GM18526 (cell line): Measurements from ENCODE around the gene ARHGAP1.

Experiments used
- POLR2A ChIP-seq: IDR thresholded peaks from 3 replicates; pipeline ENCODE4 v1.6.1; 2011; ENCODE audit not compliant: insufficient read length; ENCODE audit errors: extremely low read depth

Gene ARHGAP1

GRCh38 chr11:46706886-46707285 lies 6.5 kb upstream of the ARHGAP1 start:
- TF ChIP-seq POLR2A = no peak

GRCh38 chr11:46705070-46705688 lies 4.8 kb upstream of the ARHGAP1 start:
- TF ChIP-seq POLR2A = no peak

- TF ChIP-seq POLR2A = peak; percentile 58
Measured at GRCh38 chr11:46701078-46701654, 747 bp upstream of the ARHGAP1 start.

- TF ChIP-seq POLR2A = no peak
Measured at GRCh38 chr11:46698597-46698996, 1.8 kb downstream of the ARHGAP1 start.

- no peak for TF ChIP-seq POLR2A
Measured at GRCh38 chr11:46697723-46698122, 2.7 kb downstream of the ARHGAP1 start.

GRCh38 chr11:46697303-46697702 lies 3.1 kb downstream of the ARHGAP1 start:
- no peak for TF ChIP-seq POLR2A

- no peak for TF ChIP-seq POLR2A
Measured at GRCh38 chr11:46696212-46696558, 4.2 kb downstream of the ARHGAP1 start.

GRCh38 chr11:46695345-46696211 lies 4.8 kb downstream of the ARHGAP1 start:
- no peak for TF ChIP-seq POLR2A

- TF ChIP-seq POLR2A = no peak
Measured at GRCh38 chr11:46694607-46695006, 5.8 kb downstream of the ARHGAP1 start.

GRCh38 chr11:46694072-46694471 lies 6.3 kb downstream of the ARHGAP1 start:
- no peak for TF ChIP-seq POLR2A

GRCh38 chr11:46693597-46694012 lies 6.8 kb downstream of the ARHGAP1 start:
- no peak for TF ChIP-seq POLR2A

- no peak for TF ChIP-seq POLR2A
Measured at GRCh38 chr11:46692450-46692849, 8.0 kb downstream of the ARHGAP1 start.

- no peak for TF ChIP-seq POLR2A
Measured at GRCh38 chr11:46690702-46691101, 9.7 kb downstream of the ARHGAP1 start.

GRCh38 chr11:46686886-46687795 lies 13.3 kb downstream of the ARHGAP1 start:
- no peak for TF ChIP-seq POLR2A

- TF ChIP-seq POLR2A = no peak
Measured at GRCh38 chr11:46684367-46684766, 16.1 kb downstream of the ARHGAP1 start.
